T-cell (primary cell): ENCODE measurements around the gene TRIM27. TPM values are rescaled to one million over a fixed set of nuclear protein-coding genes. Genes with fewer than 3 reads are reported as not detected.
"Not testable (repeated sequence)": the region's sequence is repeated elsewhere in the genome, so short reads cannot be mapped to it uniquely, and the experiment has no call there.

Source experiments
- ATAC-seq, 4 experiments: fragments of 200-7000 bp in 3 of 4; fragments of 150-1000 bp in 1 of 4; cut with Tn5 transposase; replicated peaks in 1 of 4; 1 replicate in 3 of 4; 2 replicates in 1 of 4; pipeline ENCODE4 v1.10.0; 2021; ENCODE audit warnings: moderate library complexity in 3 of 4, mild to moderate bottlenecking in 2 of 4, moderate number of reproducible peaks in 1 of 4
- CTCF ChIA-PET, 2 donors: fragments of 300-600 bp; sonication (Branson Sonifier 250); formaldehyde crosslinking; loops; one replicate each; lab custom pipeline; 2022; ENCODE audit warnings: antibody characterized with exemption in 2 of 2; lab: Charles Lee
- POLR2A ChIA-PET, 2 donors: fragments of 300-600 bp; sonication (Branson Sonifier 250); formaldehyde crosslinking; loops; one replicate each; lab custom pipeline; 2022; ENCODE audit warnings: antibody characterized with exemption in 2 of 2; lab: Charles Lee
- DNase-seq, 35 experiments: peaks; one replicate each; pipeline versions ENCODE4 v3.0.0 to v3.0.0-alpha.2; 2013 to 2023
- H3K27ac ChIP-seq: one replicate; pipeline ENCODE4 v1.5.1; 2013; ENCODE audit warnings: low read length
- H3K27me3 ChIP-seq, 2 experiments: replicated peaks in 1 of 2; 1 replicate in 1 of 2; 2 replicates in 1 of 2; pipeline versions ENCODE4 v1.6.1 to v1.7.0; 2013; ENCODE audit warnings: low read length in 1 of 2, mixed read lengths in 1 of 2; ENCODE audit not compliant: control insufficient read depth in 2 of 2, insufficient read depth in 2 of 2; ENCODE audit errors: extremely low read depth in 1 of 2
- H3K36me3 ChIP-seq, 2 donors: 1 replicate in 1 of 2; 2 replicates in 1 of 2; pipeline versions ENCODE4 v1.6.1 to v1.7.0; 2013; ENCODE audit warnings: low read length in 1 of 2; ENCODE audit not compliant: control insufficient read depth in 2 of 2, insufficient read depth in 1 of 2; ENCODE audit errors: extremely low read depth in 1 of 2
- H3K4me1 ChIP-seq, 2 experiments: 1 replicate in 1 of 2; 2 replicates in 1 of 2; pipeline versions ENCODE4 v1.6.1 to v1.7.0; 2013; ENCODE audit warnings: low read length in 2 of 2, mixed read lengths in 1 of 2; ENCODE audit not compliant: insufficient read depth in 2 of 2, control insufficient read depth in 1 of 2; ENCODE audit errors: extremely low read depth in 1 of 2
- H3K4me3 ChIP-seq, 2 donors: 1 replicate in 1 of 2; 2 replicates in 1 of 2; pipeline versions ENCODE4 v1.5.1 to v1.7.0; 2013; ENCODE audit warnings: mild to moderate bottlenecking in 2 of 2, low read length in 1 of 2, moderate library complexity in 1 of 2; ENCODE audit not compliant: control insufficient read depth in 1 of 2; ENCODE audit errors: extremely low read depth in 1 of 2
- H3K9me3 ChIP-seq: 2 replicates; pipeline ENCODE4 v1.7.0; 2013
- H3K27ac Mint-ChIP-seq, 2 donors: one replicate each; pipeline ENCODE4 v1.8.0; 2020 to 2021; ENCODE audit warnings: mild to moderate bottlenecking in 2 of 2, mixed read lengths in 2 of 2
- H3K27me3 Mint-ChIP-seq, 2 donors: one replicate each; pipeline ENCODE4 v1.8.0; 2021 to 2022; ENCODE audit warnings: mixed read lengths in 2 of 2
- H3K36me3 Mint-ChIP-seq: one replicate; pipeline ENCODE4 v1.8.0; 2021; ENCODE audit warnings: mixed read lengths
- H3K4me1 Mint-ChIP-seq, 3 donors: one replicate each; pipeline ENCODE4 v1.8.0; 2020 to 2022; ENCODE audit warnings: mixed read lengths in 3 of 3, mild to moderate bottlenecking in 1 of 3
- H3K4me3 Mint-ChIP-seq, 3 donors: one replicate each; pipeline ENCODE4 v1.8.0; 2020 to 2022; ENCODE audit warnings: mild to moderate bottlenecking in 3 of 3, mixed read lengths in 3 of 3, moderate library complexity in 3 of 3
- H3K9me3 Mint-ChIP-seq, 3 donors: one replicate each; pipeline ENCODE4 v1.8.0; 2020 to 2022; ENCODE audit warnings: mixed read lengths in 3 of 3
- WGBS: methylation state at CpG from one replicate; pipeline ENCODE4 v1.1.5; 2013; ENCODE audit warnings: missing lambda C conversion rate; ENCODE audit not compliant: insufficient coverage; 5-methylcytosine and 5-hydroxymethylcytosine counted together
- total RNA-seq, 35 experiments: library from RNA in 6 of 35; stranded (reverse) in 6 of 35; fragments of 120-200 nt in 1 of 35; gene quantifications; one replicate each; pipeline versions ENCODE4 v1.2.1 to v1.2.4 and lab custom pipeline; 2013 to 2026

TRIM27 gene, protein sequence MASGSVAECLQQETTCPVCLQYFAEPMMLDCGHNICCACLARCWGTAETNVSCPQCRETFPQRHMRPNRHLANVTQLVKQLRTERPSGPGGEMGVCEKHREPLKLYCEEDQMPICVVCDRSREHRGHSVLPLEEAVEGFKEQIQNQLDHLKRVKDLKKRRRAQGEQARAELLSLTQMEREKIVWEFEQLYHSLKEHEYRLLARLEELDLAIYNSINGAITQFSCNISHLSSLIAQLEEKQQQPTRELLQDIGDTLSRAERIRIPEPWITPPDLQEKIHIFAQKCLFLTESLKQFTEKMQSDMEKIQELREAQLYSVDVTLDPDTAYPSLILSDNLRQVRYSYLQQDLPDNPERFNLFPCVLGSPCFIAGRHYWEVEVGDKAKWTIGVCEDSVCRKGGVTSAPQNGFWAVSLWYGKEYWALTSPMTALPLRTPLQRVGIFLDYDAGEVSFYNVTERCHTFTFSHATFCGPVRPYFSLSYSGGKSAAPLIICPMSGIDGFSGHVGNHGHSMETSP
- total RNA-seq (10 to 100 TPM; 27.2 to 91.7 (median 86.9) TPM), total RNA-seq (lab: John Stamatoyannopoulos, UW) (23.4 to 178 (median 124) reads per million in 29 experiments)
- 64.1 TPM for total RNA-seq (2013)

DNA sequence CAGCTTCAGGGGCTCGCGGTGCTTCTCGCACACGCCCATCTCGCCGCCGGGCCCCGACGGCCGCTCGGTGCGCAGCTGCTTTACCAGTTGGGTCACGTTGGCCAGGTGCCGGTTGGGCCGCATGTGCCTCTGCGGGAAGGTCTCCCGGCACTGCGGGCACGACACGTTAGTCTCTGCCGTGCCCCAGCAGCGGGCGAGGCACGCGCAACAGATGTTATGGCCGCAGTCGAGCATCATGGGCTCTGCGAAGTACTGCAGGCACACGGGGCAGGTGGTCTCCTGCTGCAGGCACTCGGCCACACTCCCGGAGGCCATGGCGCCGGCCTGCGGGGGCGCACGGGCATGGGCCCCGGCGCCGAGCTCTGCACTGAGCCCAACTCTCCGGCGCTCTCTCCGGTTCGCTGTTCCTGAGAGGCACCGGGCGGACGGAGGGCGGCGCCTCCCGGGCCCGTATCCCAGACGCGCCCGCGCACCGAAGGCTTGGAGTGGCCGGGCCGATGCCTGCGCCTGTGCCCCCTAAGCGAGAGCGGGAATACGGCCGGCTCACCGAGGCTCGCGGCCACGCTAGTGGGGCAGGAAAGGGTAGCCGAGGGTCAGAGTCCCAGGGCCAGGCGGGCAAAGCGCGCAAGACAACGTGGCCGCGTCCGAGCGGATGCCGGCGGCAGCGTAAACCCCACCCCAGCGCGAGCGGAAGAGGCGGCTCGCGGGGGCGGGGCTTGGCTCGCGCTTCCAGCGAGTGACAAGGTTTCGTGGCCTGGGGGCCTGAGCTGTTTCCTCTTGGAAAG, at the start of gene TRIM27:
Gene TRIM27, minus strand, starts transcription at position 668 of the 785 bp plus-strand sequence. Its CDS starts 353 bp downstream, at position 315.
- Histone ChIP-seq H3K4me3 (peak within 1 kb of the TSS; percentile 67 to 94), H3K27me3 (no peaks in the 10 kb centered on the region), H3K9me3 (no peaks in the 10 kb centered on the region), H3K27ac (peak within 1 kb of the TSS; percentile 82), H3K4me1 (peaks cover 12 to 39% of the 10 kb centered on the region in 2 experiments), H3K36me3 (peaks cover 0 to 31% of the 10 kb centered on the region in 2 donors)
- H3K36me3 Mint-ChIP-seq, result peaks cover 27% of the 10 kb centered on the region
- peak; percentile 84 to 89 (median 86) for ATAC-seq
- H3K9me3 Mint-ChIP-seq, result no peaks in the 10 kb centered on the region
- peak; percentile 35 to 87 (median 68) for DNase-seq
- peaks cover 39 to 45% (median 44%) of the 10 kb centered on the region in 3 donors for H3K4me1 Mint-ChIP-seq
- ChIA-PET CTCF (interaction anchor here in 1 of 2 donors (0.6 to 1.7 kb wide), 6 partner anchors 15 to 92 kb away, joined by 3 to 9 read pairs (median 4); no protein-coding TSS in a partner anchor), POLR2A (interaction anchor here (0.6 to 1.1 kb wide), 3 partner anchors 45 to 1085 kb away, joined by 3 to 5 read pairs (median 3); a partner anchor contains a TSS)
- H3K4me3 Mint-ChIP-seq, result peak within 1 kb of the TSS; percentile 89 to 96 (median 93)
- under 1% methylated on average over 89 of the region's 89 CpGs for WGBS
- peak within 1 kb of the TSS; percentile 91 to 94 for H3K27ac Mint-ChIP-seq
- H3K27me3 Mint-ChIP-seq, result no peaks in the 10 kb centered on the region

- H3K27ac Mint-ChIP-seq, DNase-seq, POLR2A ChIA-PET, H3K27me3 ChIP-seq, H3K4me3 Mint-ChIP-seq, H3K36me3 ChIP-seq, H3K4me1 ChIP-seq, H3K36me3 Mint-ChIP-seq, H3K4me1 Mint-ChIP-seq, H3K27ac ChIP-seq, H3K9me3 ChIP-seq, ATAC-seq, H3K4me3 ChIP-seq: not testable (repeated sequence)
- Mint-ChIP-seq H3K9me3 (peaks cover 0 to 22% (median 7%) of the 10 kb centered on the region in 3 donors), H3K27me3 (peaks cover 16 to 21% of the 10 kb centered on the region in 2 donors)
- CTCF ChIA-PET, result interaction anchor here in 1 of 2 donors (1.1 kb wide), 1 partner anchor 10 kb away, joined by 3 read pairs; no protein-coding TSS in a partner anchor
- 86% methylated on average over 20 of the region's 21 CpGs for WGBS
Measured at GRCh38 chr6:28970056-28970455, 46.3 kb upstream of the TRIM27 start.

GRCh38 chr6:28969129-28969528, 45.3 kb upstream of the TRIM27 start:
- Histone ChIP-seq H3K4me1 (no peaks in the 10 kb centered on the region), H3K4me3 (no peak overlapping the region), H3K27me3 (peaks cover 0 to 9% of the 10 kb centered on the region in 2 experiments), H3K36me3 (no peaks in the 10 kb centered on the region), H3K27ac (no peak overlapping the region), H3K9me3 (peaks cover 3% of the 10 kb centered on the region)
- H3K4me1 Mint-ChIP-seq, result no peaks in the 10 kb centered on the region
- H3K4me3 Mint-ChIP-seq, result no peak overlapping the region
- peaks cover 0 to 22% (median 7%) of the 10 kb centered on the region in 3 donors for H3K9me3 Mint-ChIP-seq
- ATAC-seq (no peak), DNase-seq (no peak)
- ChIA-PET POLR2A (no interaction called here), CTCF (no interaction called here)
- peaks cover 4% of the 10 kb centered on the region for H3K36me3 Mint-ChIP-seq
- WGBS, result 88% methylated on average over 15 of the region's 15 CpGs
- H3K27ac Mint-ChIP-seq, result no peak overlapping the region
- peaks cover 12 to 21% of the 10 kb centered on the region in 2 donors for H3K27me3 Mint-ChIP-seq

DNA sequence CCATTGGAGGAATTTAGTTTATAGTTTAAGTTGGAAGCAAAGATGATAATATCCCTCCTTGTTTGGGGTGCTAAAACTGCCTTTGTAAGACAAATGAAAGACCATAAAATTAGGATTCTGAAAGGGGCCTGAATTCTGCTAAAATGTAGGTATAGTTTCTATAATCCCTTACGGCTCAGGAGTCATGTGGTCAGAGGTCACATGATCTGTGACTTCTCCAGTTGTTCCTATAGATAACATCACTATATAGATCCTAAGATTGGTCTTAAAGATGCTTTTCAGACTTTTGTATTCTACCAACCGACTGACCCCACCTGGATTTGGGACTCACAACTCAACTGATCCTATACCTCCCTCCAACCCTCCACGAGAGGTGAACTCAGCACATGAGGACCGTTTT, 44.7 kb upstream of the TRIM27 start:
- no peak for DNase-seq
- H3K4me1 Mint-ChIP-seq, result no peaks in the 10 kb centered on the region
- CTCF ChIA-PET, result no interaction called here
- 79% methylated on average over 4 of the region's 4 CpGs for WGBS
- Histone ChIP-seq H3K27ac (no peak overlapping the region), H3K27me3 (peaks cover 0 to 7% of the 10 kb centered on the region in 2 experiments), H3K4me1 (no peaks in the 10 kb centered on the region), H3K36me3 (no peaks in the 10 kb centered on the region), H3K9me3 (peaks cover 3% of the 10 kb centered on the region), H3K4me3 (no peak overlapping the region)
- ATAC-seq, result no peak
- POLR2A ChIA-PET, result no interaction called here
- peaks cover 0 to 22% (median 7%) of the 10 kb centered on the region in 3 donors for H3K9me3 Mint-ChIP-seq
- no peak overlapping the region for H3K27ac Mint-ChIP-seq
- peaks cover 15 to 22% of the 10 kb centered on the region in 2 donors for H3K27me3 Mint-ChIP-seq
- peaks cover 4% of the 10 kb centered on the region for H3K36me3 Mint-ChIP-seq
- H3K4me3 Mint-ChIP-seq, result no peak overlapping the region

DNA sequence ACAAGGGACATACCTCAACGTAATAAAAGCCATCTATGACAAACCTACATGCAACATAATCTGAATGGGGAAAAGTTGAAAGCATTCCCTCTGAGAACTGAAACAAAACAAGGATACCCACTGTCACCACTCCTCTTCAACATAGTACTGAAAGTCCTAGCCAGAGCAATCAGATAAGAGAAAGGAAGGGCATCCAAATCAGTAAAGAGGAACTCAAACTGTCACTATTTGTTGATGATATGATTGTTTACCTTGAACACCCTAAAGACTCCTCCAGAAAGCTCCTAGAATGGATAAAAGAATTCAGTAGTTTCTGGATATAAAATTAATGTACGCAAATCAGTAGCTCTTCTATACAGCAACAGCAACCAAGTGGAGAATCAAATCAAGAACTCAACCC, 41.9 kb upstream of the TRIM27 start:
- DNase-seq, result no peak
- ChIA-PET POLR2A (no interaction called here), CTCF (no interaction called here)
- no CpG with 5 or more reads among the region's 2 CpGs for WGBS
- Histone ChIP-seq H3K27me3 (peaks cover 0 to 11% of the 10 kb centered on the region in 2 experiments), H3K27ac (no peak overlapping the region), H3K4me1 (no peaks in the 10 kb centered on the region), H3K9me3 (peaks cover 3% of the 10 kb centered on the region), H3K4me3 (no peak overlapping the region), H3K36me3 (no peaks in the 10 kb centered on the region)
- no peaks in the 10 kb centered on the region for H3K4me1 Mint-ChIP-seq
- H3K9me3 Mint-ChIP-seq, result peaks cover 0 to 22% (median 7%) of the 10 kb centered on the region in 3 donors
- H3K36me3 Mint-ChIP-seq, result peaks cover 7% of the 10 kb centered on the region
- ATAC-seq, result no peak
- no peak overlapping the region for H3K27ac Mint-ChIP-seq
- H3K27me3 Mint-ChIP-seq, result peaks cover 21 to 29% of the 10 kb centered on the region in 2 donors
- H3K4me3 Mint-ChIP-seq, result no peak overlapping the region
